Measurements from ENCODE around the gene ZDHHC11B. TPM values are rescaled to one million over a fixed set of nuclear protein-coding genes. Genes with fewer than 3 reads are reported as not detected.
"Not testable (repeated sequence)": the region's sequence is repeated elsewhere in the genome, so short reads cannot be mapped to it uniquely, and the experiment has no call there.

ZDHHC11B gene
- total RNA-seq, 4 donors from 2014 or later, result 0.39 to 2.1 (median 1.5) TPM; not detected in 1

GRCh38 chr5:749101-749670, 35.3 kb downstream of the ZDHHC11B start:
- no peaks in the 10 kb centered on the region for H3K4me1 ChIP-seq
- no peak overlapping the region for H3K4me3 ChIP-seq
- H3K9me3 ChIP-seq, result no peaks in the 10 kb centered on the region
- no peak for DNase-seq (ENCODE audit: low spot score in 2 of 2)
- TF ChIP-seq POLR2A (IDR thresholded peaks at IDR 0.05), result no peak
- no peak for TF ChIP-seq CTCF (IDR thresholded peaks at IDR 0.05)
- TF ChIP-seq EP300 (IDR thresholded peaks at IDR 0.05), result no peak
- no peak overlapping the region for H3K27ac ChIP-seq
- 78 to 95% methylated on average over 9 to 14 of the region's 14 CpGs for WGBS, 2 donors
- no peaks in the 10 kb centered on the region for H3K36me3 ChIP-seq
- H3K27me3 ChIP-seq, result no peaks in the 10 kb centered on the region

GRCh38 chr5:748011-748980, 36.2 kb downstream of the ZDHHC11B start:
- H3K4me1 ChIP-seq; H3K4me3 ChIP-seq; H3K27ac ChIP-seq; H3K9me3 ChIP-seq; DNase-seq (ENCODE audit: low spot score in 2 of 2); H3K27me3 ChIP-seq; H3K36me3 ChIP-seq: not testable (repeated sequence)
- 80 to 84% methylated on average over 11 to 18 of the region's 18 CpGs for WGBS, 2 donors

GRCh38 chr5:747303-747844, 37.2 kb downstream of the ZDHHC11B start:
- H3K36me3 ChIP-seq; H3K27me3 ChIP-seq; DNase-seq (ENCODE audit: low spot score in 2 of 2); H3K27ac ChIP-seq; H3K9me3 ChIP-seq; H3K4me3 ChIP-seq; H3K4me1 ChIP-seq: not testable (repeated sequence)
- WGBS, 2 donors, result 76 to 86% methylated on average over 2 of the region's 9 CpGs

GRCh38 chr5:746258-746761, 38.2 kb downstream of the ZDHHC11B start:
- no peak overlapping the region for H3K27ac ChIP-seq
- H3K27me3 ChIP-seq, result no peaks in the 10 kb centered on the region
- no peaks in the 10 kb centered on the region for H3K9me3 ChIP-seq
- TF ChIP-seq EP300 (IDR thresholded peaks at IDR 0.05) (no peak), CTCF (IDR thresholded peaks at IDR 0.05) (no peak), POLR2A (IDR thresholded peaks at IDR 0.05) (no peak)
- no peak overlapping the region for H3K4me3 ChIP-seq
- WGBS, 2 donors, result 54 to 59% methylated on average over 5 to 6 of the region's 11 CpGs
- H3K4me1 ChIP-seq, result no peaks in the 10 kb centered on the region
- DNase-seq (ENCODE audit: low spot score in 2 of 2), result no peak
- no peaks in the 10 kb centered on the region for H3K36me3 ChIP-seq

- WGBS, 2 donors, result 85 to 90% methylated on average over 15 to 17 of the region's 23 CpGs
- not testable (repeated sequence) for H3K4me1 ChIP-seq; H3K9me3 ChIP-seq; H3K27ac ChIP-seq; H3K36me3 ChIP-seq; H3K4me3 ChIP-seq; DNase-seq (ENCODE audit: low spot score in 2 of 2); H3K27me3 ChIP-seq
Measured at GRCh38 chr5:745272-746142, 39.0 kb downstream of the ZDHHC11B start.

- not testable (repeated sequence) for H3K36me3 ChIP-seq; DNase-seq (ENCODE audit: low spot score in 2 of 2); H3K9me3 ChIP-seq; H3K27me3 ChIP-seq; H3K4me3 ChIP-seq; H3K27ac ChIP-seq; H3K4me1 ChIP-seq
- WGBS, 2 donors, result 84 to 86% methylated on average over 11 of the region's 11 CpGs
Measured at GRCh38 chr5:743696-744404, 40.7 kb downstream of the ZDHHC11B start.

- H3K27ac ChIP-seq; H3K4me3 ChIP-seq; H3K27me3 ChIP-seq; H3K36me3 ChIP-seq; DNase-seq (ENCODE audit: low spot score in 2 of 2); H3K9me3 ChIP-seq; H3K4me1 ChIP-seq: not testable (repeated sequence)
- WGBS, 2 donors, result 83 to 90% methylated on average over 6 of the region's 6 CpGs
Measured at GRCh38 chr5:742276-742675, 42.3 kb downstream of the ZDHHC11B start.

GRCh38 chr5:734145-734544, 50.4 kb downstream of the ZDHHC11B start:
- 90% methylated on average over 1 of the region's 1 CpG; no CpG with 5 or more reads in 1 of the 2 donors for WGBS, 2 donors
- not testable (repeated sequence) for DNase-seq (ENCODE audit: low spot score in 2 of 2); H3K36me3 ChIP-seq; H3K27me3 ChIP-seq; H3K4me3 ChIP-seq; H3K4me1 ChIP-seq; H3K27ac ChIP-seq; H3K9me3 ChIP-seq

GRCh38 chr5:732754-733454, 51.6 kb downstream of the ZDHHC11B start:
- WGBS, 2 donors, result 91 to 93% methylated on average over 10 of the region's 10 CpGs
- not testable (repeated sequence) for H3K9me3 ChIP-seq; H3K27me3 ChIP-seq; H3K4me3 ChIP-seq; H3K4me1 ChIP-seq; DNase-seq (ENCODE audit: low spot score in 2 of 2); H3K27ac ChIP-seq; H3K36me3 ChIP-seq

All from tibial nerve (tissue), 4 donors.